Smooth muscle cell (in vitro differentiated cells): Measurements from ENCODE around the gene POMT1. TPM values are rescaled to one million over a fixed set of nuclear protein-coding genes. Genes with fewer than 3 reads are reported as not detected.

Source experiments
- DNase-seq: peaks from one replicate; lab custom pipeline; 2025; ENCODE audit not compliant: unreplicated experiment; lab: John Stamatoyannopoulos, UW
- H2AFZ ChIP-seq: fragments of 200-600 bp; sonication (generic); 2 replicates; pipeline ENCODE4 v1.6.0; 2016; ENCODE audit warnings: antibody characterized with exemption, low read depth, mild to moderate bottlenecking
- H3F3A ChIP-seq: fragments of 200-600 bp; sonication (generic); 2 replicates; pipeline ENCODE4 v1.6.0; 2017; ENCODE audit warnings: antibody characterized with exemption, low read depth
- H3K27ac ChIP-seq: fragments of 200-600 bp; sonication (generic); 2 replicates; pipeline ENCODE4 v1.5.1; 2016; ENCODE audit warnings: low read depth, mild to moderate bottlenecking
- H3K27me3 ChIP-seq: fragments of 200-600 bp; sonication (generic); 2 replicates; pipeline ENCODE4 v1.6.1; 2016; ENCODE audit warnings: low read depth, mild to moderate bottlenecking
- H3K36me3 ChIP-seq: fragments of 200-600 bp; sonication (generic); 2 replicates; pipeline ENCODE4 v1.5.1; 2016; ENCODE audit warnings: low read depth
- H3K4me1 ChIP-seq: fragments of 200-600 bp; sonication (generic); 2 replicates; pipeline ENCODE4 v1.5.1; 2016; ENCODE audit warnings: low read depth
- H3K4me2 ChIP-seq: fragments of 200-600 bp; sonication (generic); 2 replicates; pipeline ENCODE4 v1.6.0; 2016; ENCODE audit warnings: mild to moderate bottlenecking
- H3K4me3 ChIP-seq: fragments of 200-600 bp; sonication (generic); 2 replicates; pipeline ENCODE4 v1.5.1; 2016; ENCODE audit warnings: mild to moderate bottlenecking
- H3K79me2 ChIP-seq: fragments of 200-600 bp; sonication (generic); 2 replicates; pipeline ENCODE4 v1.6.0; 2016; ENCODE audit warnings: low read depth, mild to moderate bottlenecking
- H3K9ac ChIP-seq: fragments of 200-600 bp; sonication (generic); 2 replicates; pipeline ENCODE4 v1.6.0; 2016; ENCODE audit warnings: low read depth
- H3K9me3 ChIP-seq: fragments of 200-600 bp; sonication (generic); replicated peaks from 2 replicates; pipeline ENCODE4 v1.5.1; 2016; ENCODE audit warnings: low read depth
- H4K20me1 ChIP-seq: fragments of 200-600 bp; sonication (generic); 2 replicates; pipeline ENCODE4 v1.6.0; 2016; ENCODE audit warnings: low read depth
- WGBS: methylation state at CpG from one replicate; pipeline ENCODE4 v1.1.7; 2016; ENCODE audit warnings: low lambda C conversion rate; 5-methylcytosine and 5-hydroxymethylcytosine counted together
- polyA plus RNA-seq: library from polyadenylated mRNA; unstranded; fragments of >200 nt; fragmentation: Nextera tagmentation; extraction: Ambion mirVana; gene quantifications from 2 replicates; pipeline ENCODE4 v1.2.1, GENCODE V29; 2016
- total RNA-seq: library from RNA; depleted of rRNA; stranded (reverse); fragments of >200 nt; gene quantifications from 2 replicates; pipeline ENCODE4 v1.2.3, GENCODE V29; 2014
- TF ChIP-seq, protein P1 (sequence below): fragments of 200-600 bp; sonication (generic); IDR thresholded peaks from 2 replicates; pipeline ENCODE4 v1.5.1; 2017; ENCODE audit warnings: borderline replicate concordance, mild to moderate bottlenecking, antibody characterized with exemption; ENCODE audit not compliant: insufficient read depth, poor library complexity, severe bottlenecking

The POMT1 gene
- total and polyA plus RNA-seq, 2 experiments from 2014 or later = 11.8 to 15.2 TPM

DNA sequence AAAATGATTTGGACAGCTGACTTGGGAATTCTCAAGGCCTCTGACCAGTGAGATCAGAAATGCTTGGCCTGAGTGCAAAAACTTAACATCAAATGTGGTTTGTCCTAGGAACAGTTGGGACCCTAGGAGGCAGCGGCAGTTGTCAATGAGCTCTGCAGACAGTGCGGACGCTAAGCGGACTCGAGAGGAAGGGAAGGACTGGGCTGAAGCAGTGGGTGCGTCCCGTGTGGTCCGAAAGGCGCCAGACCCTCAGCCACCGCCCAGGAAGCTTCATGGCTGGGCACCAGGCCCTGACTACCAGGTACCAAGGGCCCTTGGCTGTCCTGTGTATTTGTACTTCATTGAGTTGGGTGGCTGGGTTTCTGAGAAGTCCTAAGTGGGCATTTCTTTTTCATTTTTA lies 43.7 kb upstream of the POMT1 start:
- no peak overlapping the region for H3K4me2 ChIP-seq
- no peaks in the 10 kb centered on the region for H3K27me3 ChIP-seq
- no peaks in the 10 kb centered on the region for H3K9me3 ChIP-seq
- no peak overlapping the region for H2AFZ ChIP-seq
- peaks cover 14% of the 10 kb centered on the region for H3K36me3 ChIP-seq
- no peak overlapping the region for H3K9ac ChIP-seq
- H3K4me3 ChIP-seq = no peak overlapping the region
- H3K27ac ChIP-seq = no peak overlapping the region
- H4K20me1 ChIP-seq = peaks cover 83% of the 10 kb centered on the region
- WGBS = 98% methylated on average over 10 of the region's 10 CpGs
- no peaks in the 10 kb centered on the region for H3K4me1 ChIP-seq
- peaks cover 40% of the 10 kb centered on the region for H3K79me2 ChIP-seq
- peaks cover 5% of the 10 kb centered on the region for H3F3A ChIP-seq
- TF ChIP-seq, protein P1, sequence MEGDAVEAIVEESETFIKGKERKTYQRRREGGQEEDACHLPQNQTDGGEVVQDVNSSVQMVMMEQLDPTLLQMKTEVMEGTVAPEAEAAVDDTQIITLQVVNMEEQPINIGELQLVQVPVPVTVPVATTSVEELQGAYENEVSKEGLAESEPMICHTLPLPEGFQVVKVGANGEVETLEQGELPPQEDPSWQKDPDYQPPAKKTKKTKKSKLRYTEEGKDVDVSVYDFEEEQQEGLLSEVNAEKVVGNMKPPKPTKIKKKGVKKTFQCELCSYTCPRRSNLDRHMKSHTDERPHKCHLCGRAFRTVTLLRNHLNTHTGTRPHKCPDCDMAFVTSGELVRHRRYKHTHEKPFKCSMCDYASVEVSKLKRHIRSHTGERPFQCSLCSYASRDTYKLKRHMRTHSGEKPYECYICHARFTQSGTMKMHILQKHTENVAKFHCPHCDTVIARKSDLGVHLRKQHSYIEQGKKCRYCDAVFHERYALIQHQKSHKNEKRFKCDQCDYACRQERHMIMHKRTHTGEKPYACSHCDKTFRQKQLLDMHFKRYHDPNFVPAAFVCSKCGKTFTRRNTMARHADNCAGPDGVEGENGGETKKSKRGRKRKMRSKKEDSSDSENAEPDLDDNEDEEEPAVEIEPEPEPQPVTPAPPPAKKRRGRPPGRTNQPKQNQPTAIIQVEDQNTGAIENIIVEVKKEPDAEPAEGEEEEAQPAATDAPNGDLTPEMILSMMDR = no peak
- no peak for DNase-seq

DNA sequence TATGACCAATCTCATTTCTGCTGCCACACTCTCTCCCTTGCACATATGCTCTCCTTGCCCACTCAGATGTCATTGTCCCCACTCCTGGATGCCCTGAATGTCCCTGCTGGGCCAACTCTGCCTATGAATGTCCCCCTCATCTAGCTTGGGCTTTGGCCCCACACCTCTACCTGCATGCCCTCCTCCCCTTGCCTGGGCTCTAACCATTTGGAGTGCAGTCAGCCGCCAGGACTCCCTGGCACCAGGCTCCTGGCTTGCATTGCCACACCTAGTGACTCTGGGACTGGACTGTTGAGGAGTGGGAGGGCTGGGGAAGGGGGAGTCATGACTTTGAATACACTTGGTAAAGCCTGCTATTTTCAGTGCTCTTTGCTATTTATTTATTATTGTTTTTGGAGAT lies 41.6 kb upstream of the POMT1 start:
- Histone ChIP-seq H3F3A (peaks cover 5% of the 10 kb centered on the region), H3K27me3 (no peaks in the 10 kb centered on the region), H3K4me3 (no peak overlapping the region), H3K4me2 (no peak overlapping the region), H2AFZ (no peak overlapping the region), H3K9me3 (no peaks in the 10 kb centered on the region), H3K4me1 (no peaks in the 10 kb centered on the region), H3K79me2 (peaks cover 32% of the 10 kb centered on the region), H3K9ac (no peak overlapping the region), H3K36me3 (peaks cover 8% of the 10 kb centered on the region), H3K27ac (no peak overlapping the region), H4K20me1 (peaks cover 85% of the 10 kb centered on the region)
- no peak for DNase-seq
- TF ChIP-seq, protein P1 = no peak
- 100% methylated on average over 1 of the region's 1 CpG for WGBS

DNA sequence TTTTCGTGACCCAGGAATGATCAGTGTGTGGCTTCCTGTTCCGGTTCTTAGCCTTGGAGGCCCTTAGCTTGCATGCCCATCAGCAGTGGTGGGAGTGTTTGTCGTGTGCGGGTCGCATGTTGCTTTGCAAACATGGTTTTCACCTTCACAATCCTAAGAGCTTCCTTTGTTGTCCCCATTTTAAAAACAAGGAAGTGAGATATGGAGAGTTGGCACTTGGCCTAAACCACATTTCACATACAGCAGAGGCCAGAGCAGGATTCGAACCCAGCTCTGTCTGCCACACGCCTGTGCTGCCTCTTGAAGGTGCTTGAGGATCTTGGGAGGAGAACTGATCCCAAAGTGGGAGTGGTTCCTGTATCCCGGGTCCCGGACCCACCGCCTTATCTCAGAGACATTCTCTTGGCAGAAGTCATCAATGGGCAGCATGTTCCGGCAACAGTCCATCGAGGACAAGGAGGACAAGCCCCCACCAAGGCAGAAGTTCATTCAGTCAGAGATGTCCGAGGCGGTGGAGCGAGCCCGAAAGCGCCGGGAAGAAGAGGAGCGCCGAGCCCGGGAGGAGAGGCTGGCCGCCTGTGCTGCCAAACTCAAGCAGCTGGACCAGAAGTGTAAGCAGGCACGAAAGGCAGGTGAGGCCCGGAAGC lies 38.2 kb upstream of the POMT1 start:
- Histone ChIP-seq H3K27ac (no peak overlapping the region), H3K79me2 (peaks cover 50% of the 10 kb centered on the region), H2AFZ (no peak overlapping the region), H3K9ac (no peak overlapping the region), H3K4me2 (no peak overlapping the region), H3F3A (no peaks in the 10 kb centered on the region), H3K36me3 (peaks cover 26% of the 10 kb centered on the region), H4K20me1 (peaks cover 88% of the 10 kb centered on the region), H3K4me1 (no peaks in the 10 kb centered on the region), H3K4me3 (no peak overlapping the region), H3K27me3 (no peaks in the 10 kb centered on the region), H3K9me3 (no peaks in the 10 kb centered on the region)
- TF ChIP-seq, protein P1 = no peak
- 95% methylated on average over 24 of the region's 24 CpGs for WGBS
- no peak for DNase-seq

DNA sequence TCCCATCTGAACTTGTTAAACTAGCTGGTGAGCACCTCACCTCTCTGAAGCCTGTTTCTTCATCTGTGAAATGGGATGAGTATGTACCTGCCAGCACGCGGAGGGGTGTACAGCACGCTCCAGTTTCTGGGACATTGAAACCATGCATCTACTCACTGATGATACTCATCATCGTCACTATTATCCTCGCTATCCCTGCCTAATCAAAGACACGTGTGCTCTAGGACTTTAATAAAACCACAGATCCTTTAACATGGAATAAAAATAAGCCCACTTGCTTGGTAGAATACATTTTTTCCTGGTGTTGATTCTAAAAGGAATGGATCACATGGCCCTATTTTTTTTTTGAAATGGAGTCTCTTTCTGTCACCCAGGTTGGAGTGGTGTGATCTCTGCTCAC lies 37.3 kb upstream of the POMT1 start:
- Histone ChIP-seq H3K27ac (no peak overlapping the region), H3K4me2 (no peak overlapping the region), H2AFZ (no peak overlapping the region), H3K36me3 (peaks cover 26% of the 10 kb centered on the region), H3K9me3 (no peaks in the 10 kb centered on the region), H3F3A (no peaks in the 10 kb centered on the region), H3K9ac (no peak overlapping the region), H3K4me1 (no peaks in the 10 kb centered on the region), H3K79me2 (peaks cover 42% of the 10 kb centered on the region), H4K20me1 (peaks cover 88% of the 10 kb centered on the region), H3K4me3 (no peak overlapping the region), H3K27me3 (no peaks in the 10 kb centered on the region)
- WGBS = 98% methylated on average over 6 of the region's 6 CpGs
- TF ChIP-seq, protein P1 = no peak
- no peak for DNase-seq
